Brain microvascular endothelial cell (primary cell): Measurements from ENCODE around the gene TADA2B.

ENCODE experiments used
- DNase-seq: peaks from one replicate; pipeline ENCODE4 v3.0.0-alpha.2; 2020
- H3K27ac ChIP-seq: fragments of 250-450 bp; sonication (Bioruptor Pico); 2 replicates; pipeline ENCODE4 v1.5.1; 2020; ENCODE audit warnings: mild to moderate bottlenecking, moderate library complexity
- H3K27me3 ChIP-seq: fragments of 250-450 bp; sonication (Bioruptor Pico); replicated peaks from 2 replicates; pipeline ENCODE4 v1.5.1; 2020; ENCODE audit warnings: mild to moderate bottlenecking
- H3K36me3 ChIP-seq: fragments of 250-450 bp; sonication (Bioruptor Pico); replicated peaks from 2 replicates; pipeline ENCODE4 v1.5.1; 2020; ENCODE audit warnings: mild to moderate bottlenecking
- H3K4me3 ChIP-seq: 2 replicates; pipeline ENCODE4 v1.5.1; 2011; ENCODE audit warnings: low read depth, mild to moderate bottlenecking, control low read depth, low read length, moderate library complexity
- in situ Hi-C: cut with HindIII; loops from 2 replicates; pipeline ENCODE4 v1.10.0; 2017; ENCODE audit warnings: low sequenced_read_pairs, low pct_ligation_motif_present
- TF ChIP-seq, protein P1 (sequence below): IDR thresholded peaks from 2 replicates; pipeline ENCODE4 v1.5.1; 2011; ENCODE audit warnings: low read depth, mild to moderate bottlenecking, moderate library complexity, low read length, control low read depth, inconsistent platforms; ENCODE audit errors: missing control alignments

Gene TADA2B

DNA sequence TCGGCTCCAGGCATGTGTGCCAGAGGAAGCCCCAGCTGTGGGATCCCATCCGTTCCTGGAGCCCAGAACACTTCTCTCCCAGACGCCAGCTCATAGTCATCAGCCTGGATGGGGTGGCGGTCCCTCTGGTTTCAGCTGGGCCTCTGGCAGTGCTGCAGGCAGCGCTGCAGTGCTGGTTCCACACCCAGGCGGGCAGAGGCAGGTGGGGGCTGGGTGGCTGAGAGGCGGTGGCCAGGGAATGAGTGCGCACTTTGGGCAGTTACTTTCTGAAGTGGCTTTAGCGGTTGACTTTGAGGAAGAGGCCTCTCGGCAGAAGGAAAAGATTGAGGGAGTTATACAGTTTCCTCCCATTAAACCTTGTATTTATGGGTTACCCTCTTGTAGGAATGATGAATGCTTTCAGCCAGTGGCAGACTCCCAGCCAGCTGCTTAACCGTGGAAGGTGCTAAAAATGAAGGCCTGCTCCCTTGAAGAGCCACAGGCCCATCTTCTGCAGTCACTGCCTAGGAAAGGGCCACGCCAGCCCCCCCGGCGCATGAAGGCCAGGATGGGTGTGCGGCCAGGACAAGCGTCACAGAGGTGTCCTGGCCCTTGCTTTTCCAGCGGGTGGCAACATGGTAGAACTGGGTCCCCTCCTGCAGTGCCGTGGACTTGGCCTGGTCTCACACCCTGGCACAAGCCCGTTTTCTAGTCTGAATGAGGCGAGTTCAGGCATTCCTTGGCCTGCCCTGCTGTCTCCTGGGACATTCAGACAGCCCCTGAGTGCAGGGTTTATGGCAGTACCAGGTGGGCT lies 9.9 kb downstream of the TADA2B start:
- Histone ChIP-seq H3K27ac (no peak overlapping the region), H3K36me3 (peaks cover 16% of the 10 kb centered on the region), H3K4me3 (no peak overlapping the region), H3K27me3 (no peaks in the 10 kb centered on the region)
- TF ChIP-seq, protein P1, sequence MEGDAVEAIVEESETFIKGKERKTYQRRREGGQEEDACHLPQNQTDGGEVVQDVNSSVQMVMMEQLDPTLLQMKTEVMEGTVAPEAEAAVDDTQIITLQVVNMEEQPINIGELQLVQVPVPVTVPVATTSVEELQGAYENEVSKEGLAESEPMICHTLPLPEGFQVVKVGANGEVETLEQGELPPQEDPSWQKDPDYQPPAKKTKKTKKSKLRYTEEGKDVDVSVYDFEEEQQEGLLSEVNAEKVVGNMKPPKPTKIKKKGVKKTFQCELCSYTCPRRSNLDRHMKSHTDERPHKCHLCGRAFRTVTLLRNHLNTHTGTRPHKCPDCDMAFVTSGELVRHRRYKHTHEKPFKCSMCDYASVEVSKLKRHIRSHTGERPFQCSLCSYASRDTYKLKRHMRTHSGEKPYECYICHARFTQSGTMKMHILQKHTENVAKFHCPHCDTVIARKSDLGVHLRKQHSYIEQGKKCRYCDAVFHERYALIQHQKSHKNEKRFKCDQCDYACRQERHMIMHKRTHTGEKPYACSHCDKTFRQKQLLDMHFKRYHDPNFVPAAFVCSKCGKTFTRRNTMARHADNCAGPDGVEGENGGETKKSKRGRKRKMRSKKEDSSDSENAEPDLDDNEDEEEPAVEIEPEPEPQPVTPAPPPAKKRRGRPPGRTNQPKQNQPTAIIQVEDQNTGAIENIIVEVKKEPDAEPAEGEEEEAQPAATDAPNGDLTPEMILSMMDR = no peak
- in situ Hi-C loops = no loop called here
- DNase-seq = no peak

DNA sequence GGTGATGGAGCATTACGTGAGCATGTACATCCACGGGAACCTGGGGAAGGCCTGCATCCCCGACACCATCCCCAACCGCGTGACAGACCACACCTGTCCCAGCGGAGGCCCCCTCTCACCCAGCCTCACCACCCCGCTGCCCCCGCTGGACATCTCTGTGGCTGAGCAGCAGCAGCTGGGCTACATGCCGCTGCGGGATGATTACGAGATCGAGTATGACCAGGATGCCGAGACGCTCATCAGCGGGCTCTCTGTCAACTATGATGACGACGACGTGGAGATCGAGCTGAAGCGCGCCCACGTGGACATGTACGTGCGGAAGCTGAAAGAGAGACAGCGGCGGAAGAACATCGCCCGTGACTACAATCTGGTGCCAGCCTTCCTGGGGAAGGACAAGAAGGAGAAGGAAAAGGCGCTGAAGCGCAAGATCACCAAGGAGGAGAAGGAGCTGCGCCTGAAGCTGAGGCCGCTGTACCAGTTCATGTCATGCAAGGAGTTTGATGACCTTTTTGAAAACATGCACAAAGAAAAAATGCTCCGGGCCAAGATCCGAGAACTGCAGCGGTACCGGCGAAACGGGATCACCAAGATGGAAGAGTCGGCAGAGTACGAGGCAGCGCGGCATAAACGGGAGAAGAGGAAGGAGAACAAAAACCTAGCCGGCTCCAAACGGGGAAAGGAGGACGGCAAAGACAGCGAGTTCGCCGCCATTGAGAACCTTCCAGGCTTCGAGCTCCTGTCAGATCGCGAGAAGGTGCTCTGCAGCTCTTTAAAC lies 11.1 kb downstream of the TADA2B start:
- in situ Hi-C loops = no loop called here
- Histone ChIP-seq H3K27ac (no peak overlapping the region), H3K4me3 (no peak overlapping the region), H3K36me3 (peaks cover 25% of the 10 kb centered on the region), H3K27me3 (no peaks in the 10 kb centered on the region)
- no peak for DNase-seq
- TF ChIP-seq, protein P1 = no peak

DNA sequence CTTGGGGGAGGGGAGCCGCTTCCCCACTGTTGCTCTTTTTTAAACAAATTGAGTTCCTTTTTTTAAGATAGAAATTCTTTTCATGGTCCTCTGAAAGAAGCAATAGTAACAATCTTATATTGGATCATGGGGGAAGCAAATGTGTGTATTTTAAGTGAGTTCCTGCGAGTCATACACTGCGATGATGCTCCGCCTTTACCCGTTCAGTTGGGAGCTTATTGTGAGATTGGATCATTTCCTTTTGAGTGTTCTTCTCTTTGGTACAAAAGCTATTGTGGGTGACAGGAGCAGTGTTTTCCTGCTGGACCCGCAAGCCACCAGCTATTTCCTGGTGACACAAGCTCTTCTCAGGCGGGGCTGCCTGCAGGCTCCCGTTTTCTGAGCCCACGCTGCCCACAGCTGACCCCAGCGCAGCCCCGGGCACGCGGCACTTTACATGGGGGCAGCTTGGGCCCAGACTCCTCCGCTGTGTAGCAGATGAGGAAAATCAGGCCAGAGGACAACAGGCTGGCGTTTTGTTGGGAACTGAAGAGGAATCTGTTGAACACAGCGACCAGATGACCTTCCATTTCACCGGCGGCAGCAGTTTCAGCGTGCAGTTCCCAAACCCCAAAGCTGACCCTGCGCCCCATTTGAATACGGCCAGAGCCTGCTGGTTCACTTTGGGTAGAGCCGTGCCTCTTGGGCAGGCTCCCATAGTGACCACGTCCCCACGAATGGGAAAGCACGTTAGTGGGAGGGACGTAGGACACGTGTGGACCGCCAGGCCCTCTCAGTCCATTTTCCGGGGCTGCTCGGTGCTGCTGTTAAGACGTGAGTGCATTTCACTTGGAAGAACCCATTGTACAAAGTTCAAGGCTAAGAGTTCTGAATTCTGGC lies 12.2 kb downstream of the TADA2B start:
- in situ Hi-C loops = no loop called here
- peaks cover 36% of the 10 kb centered on the region for H3K36me3 ChIP-seq
- H3K27ac ChIP-seq = no peak overlapping the region
- H3K27me3 ChIP-seq = no peaks in the 10 kb centered on the region
- TF ChIP-seq, protein P1 = no peak
- H3K4me3 ChIP-seq = no peak overlapping the region
- no peak for DNase-seq

DNA sequence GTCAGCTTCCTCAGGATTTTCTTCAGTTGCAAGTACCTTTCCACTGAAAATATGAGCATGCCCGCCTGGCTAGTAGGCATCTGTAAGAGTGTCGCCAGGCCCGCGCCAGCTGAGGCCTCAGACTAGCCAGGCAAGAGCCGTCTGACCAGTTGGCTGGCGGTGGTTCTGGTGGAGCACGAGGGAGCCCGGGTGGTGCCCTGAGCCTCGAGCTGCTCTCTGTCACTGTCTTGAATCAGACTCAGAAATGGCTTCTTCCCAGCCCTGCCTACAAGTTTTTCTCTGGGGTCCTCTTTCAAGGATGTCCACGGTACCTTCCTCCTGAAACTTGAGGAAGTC lies 12.8 kb downstream of the TADA2B start:
- Histone ChIP-seq H3K36me3 (peaks cover 41% of the 10 kb centered on the region), H3K27me3 (no peaks in the 10 kb centered on the region), H3K27ac (no peak overlapping the region), H3K4me3 (no peak overlapping the region)
- no peak for DNase-seq
- TF ChIP-seq, protein P1 = no peak
- in situ Hi-C loops = no loop called here

DNA sequence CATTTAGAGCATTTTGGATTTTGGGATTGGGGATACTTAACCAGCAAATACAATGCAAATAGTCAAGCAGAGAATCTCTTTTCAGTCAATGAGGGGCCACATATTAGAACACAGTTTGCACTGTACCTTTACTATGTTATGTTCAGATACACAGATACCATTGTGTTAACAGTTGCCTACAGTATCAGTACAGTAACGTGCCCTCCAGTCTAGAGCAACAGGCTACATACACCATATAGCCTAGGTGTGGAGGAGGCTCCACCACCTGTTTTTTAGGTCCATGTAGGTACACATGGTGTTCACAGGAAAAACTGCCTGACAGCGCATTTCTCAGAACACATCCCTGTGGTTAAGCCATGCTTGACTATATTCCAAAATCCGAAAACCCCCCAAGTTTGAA lies 15.6 kb downstream of the TADA2B start:
- peaks cover 52% of the 10 kb centered on the region for H3K36me3 ChIP-seq
- in situ Hi-C loops = no loop called here
- DNase-seq = no peak
- H3K27me3 ChIP-seq = no peaks in the 10 kb centered on the region
- no peak overlapping the region for H3K4me3 ChIP-seq
- TF ChIP-seq, protein P1 = no peak
- H3K27ac ChIP-seq = no peak overlapping the region
